Neuronal stem cell (in vitro differentiated cells): ENCODE data around the gene ETV5.
"Not testable (repeated sequence)": the region's sequence is repeated elsewhere in the genome, so short reads cannot be mapped to it uniquely, and the experiment has no call there.

Experiments used
- DNase-seq: peaks from one replicate; pipeline ENCODE4 v3.0.0-alpha.2; 2013; ENCODE audit warnings: low spot score
- H2AFZ ChIP-seq: one replicate; pipeline ENCODE4 v1.6.1; 2013; ENCODE audit warnings: mild to moderate bottlenecking, low read length, inconsistent platforms
- H2AK5ac ChIP-seq: 2 replicates; pipeline ENCODE4 v1.6.1; 2013; ENCODE audit warnings: low read depth, mild to moderate bottlenecking, inconsistent platforms, low read length, moderate library complexity, mixed read lengths
- H2BK120ac ChIP-seq: 2 replicates; pipeline ENCODE4 v1.6.1; 2013; ENCODE audit warnings: low read depth, mild to moderate bottlenecking, inconsistent platforms, low read length, moderate library complexity, mixed read lengths
- H2BK12ac ChIP-seq: one replicate; pipeline ENCODE4 v1.6.1; 2013; ENCODE audit warnings: low read length, inconsistent platforms
- H2BK15ac ChIP-seq: 2 replicates; pipeline ENCODE4 v1.6.1; 2013; ENCODE audit warnings: mild to moderate bottlenecking, low read length, inconsistent platforms, mixed read lengths
- H2BK5ac ChIP-seq: one replicate; pipeline ENCODE4 v1.6.1; 2013; ENCODE audit warnings: inconsistent platforms, mild to moderate bottlenecking, low read length, moderate library complexity
- H3K14ac ChIP-seq: one replicate; pipeline ENCODE4 v1.6.1; 2013; ENCODE audit warnings: low read length, inconsistent platforms
- H3K18ac ChIP-seq: 2 replicates; pipeline ENCODE4 v1.6.1; 2013; ENCODE audit warnings: low read length, inconsistent platforms
- H3K23ac ChIP-seq: 2 replicates; pipeline ENCODE4 v1.6.1; 2013; ENCODE audit warnings: low read depth, mild to moderate bottlenecking, mixed read lengths, low read length, inconsistent platforms; ENCODE audit not compliant: poor library complexity
- H3K27ac ChIP-seq: replicated peaks from 3 replicates; pipeline ENCODE4 v1.5.1; 2013; ENCODE audit warnings: low read length, inconsistent platforms
- H3K27me3 ChIP-seq, 3 experiments: 2 replicates each; pipeline ENCODE4 v1.6.1; 2013; ENCODE audit warnings: low read length in 3 of 3, mild to moderate bottlenecking in 2 of 3, inconsistent platforms in 1 of 3, low read depth in 1 of 3, mixed read lengths in 1 of 3, moderate library complexity in 1 of 3; ENCODE audit not compliant: control insufficient read depth in 3 of 3, insufficient read depth in 3 of 3
- H3K36me3 ChIP-seq, 2 donors: replicated peaks in 1 of 2; 2 replicates each; pipeline ENCODE4 v1.6.1; 2013; ENCODE audit warnings: low read length in 2 of 2; ENCODE audit not compliant: control insufficient read depth in 2 of 2, insufficient read depth in 2 of 2
- H3K4ac ChIP-seq: 2 replicates; pipeline ENCODE4 v1.6.1; 2013; ENCODE audit warnings: inconsistent platforms, mild to moderate bottlenecking, low read length, moderate library complexity
- H3K4me1 ChIP-seq, 2 donors: 1 replicate in 1 of 2; 2 replicates in 1 of 2; pipeline ENCODE4 v1.6.1; 2013; ENCODE audit warnings: low read length in 2 of 2, low read depth in 1 of 2; ENCODE audit not compliant: control insufficient read depth in 2 of 2, insufficient read depth in 1 of 2
- H3K4me2 ChIP-seq: one replicate; pipeline ENCODE4 v1.6.1; 2013; ENCODE audit warnings: mild to moderate bottlenecking, low read length, inconsistent platforms; ENCODE audit not compliant: insufficient read depth, poor library complexity, severe bottlenecking
- H3K4me3 ChIP-seq, 2 donors: 2 replicates each; pipeline ENCODE4 v1.5.1; 2013; ENCODE audit warnings: low read length in 2 of 2, mild to moderate bottlenecking in 2 of 2, inconsistent platforms in 1 of 2, moderate library complexity in 1 of 2
- H3K79me1 ChIP-seq: one replicate; pipeline ENCODE4 v1.6.1; 2013; ENCODE audit warnings: low read depth, mild to moderate bottlenecking, inconsistent platforms, low read length, moderate library complexity
- H3K9ac ChIP-seq: one replicate; pipeline ENCODE4 v1.6.1; 2013; ENCODE audit warnings: mild to moderate bottlenecking, low read depth, low read length, inconsistent platforms; ENCODE audit not compliant: poor library complexity
- H3K9me3 ChIP-seq, 2 donors: replicated peaks in 1 of 2; 2 replicates each; pipeline versions ENCODE3 to v1.6.1; 2013; ENCODE audit warnings: low read length in 2 of 2, mild to moderate bottlenecking in 2 of 2, inconsistent platforms in 1 of 2, low read depth in 1 of 2, mixed read lengths in 1 of 2, moderate library complexity in 1 of 2; ENCODE audit not compliant: control insufficient read depth in 2 of 2, insufficient read depth in 1 of 2
- H4K8ac ChIP-seq: one replicate; pipeline ENCODE4 v1.6.1; 2013; ENCODE audit warnings: low read depth, mild to moderate bottlenecking, inconsistent platforms, low read length, moderate library complexity
- H4K91ac ChIP-seq: one replicate; pipeline ENCODE4 v1.6.1; 2013; ENCODE audit warnings: low read length, low read depth, mild to moderate bottlenecking, inconsistent platforms; ENCODE audit not compliant: poor library complexity
- WGBS, 2 donors: extraction: QIAGEN DNeasy Blood & Tissue Kit; methylation state at CpG; one replicate each; pipeline ENCODE4 v1.1.7; 2013; ENCODE audit warnings: missing lambda C conversion rate in 2 of 2, mixed read lengths in 1 of 2; ENCODE audit not compliant: insufficient read length in 2 of 2, insufficient replicate concordance in 1 of 2; ENCODE audit errors: extremely low coverage in 2 of 2; 5-methylcytosine and 5-hydroxymethylcytosine counted together

Gene ETV5

DNA sequence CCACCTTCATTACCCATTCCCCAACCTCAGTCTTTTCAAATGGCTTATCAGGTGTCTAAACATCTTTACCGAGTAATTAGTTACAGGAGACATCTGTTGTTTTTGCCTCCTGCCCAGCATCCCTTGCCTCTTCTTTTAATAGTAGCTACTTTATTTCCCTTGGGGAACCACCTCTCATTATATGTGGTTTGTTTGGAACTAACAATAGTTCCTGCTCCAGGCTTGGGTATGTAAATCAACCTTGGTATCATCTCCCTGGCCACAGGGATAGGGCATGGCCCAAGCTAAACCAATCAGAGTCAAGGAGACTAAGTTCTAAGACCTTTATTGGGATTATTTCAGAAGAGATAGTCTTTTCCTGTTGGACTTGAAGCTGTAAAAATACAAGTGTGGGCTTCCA is 76.6 kb downstream of the ETV5 start:
- H3K27ac ChIP-seq = no peak overlapping the region

DNA sequence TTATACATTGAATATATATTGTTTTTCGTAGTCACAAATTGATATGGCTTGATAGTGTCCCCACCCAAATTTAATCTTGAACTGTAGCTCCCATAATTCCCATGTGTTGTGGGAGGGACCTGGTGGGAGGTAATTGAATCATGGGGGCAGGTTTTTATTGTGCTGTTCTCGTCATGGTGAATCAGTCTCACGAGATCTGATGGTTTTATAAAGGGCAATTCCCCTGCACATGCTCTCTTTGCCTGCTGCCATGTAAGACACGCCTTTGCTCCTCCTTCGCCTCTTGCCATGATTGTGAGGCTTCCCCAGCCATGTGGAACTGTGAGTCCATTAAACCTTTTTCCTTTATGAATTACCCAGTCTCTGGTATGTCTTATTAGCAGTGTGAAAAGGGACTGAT is 82.9 kb downstream of the ETV5 start:
- H3K27me3 ChIP-seq = peaks cover 0 to 29% (median 0%) of the 10 kb centered on the region in 3 experiments
- not testable (repeated sequence) for H4K91ac ChIP-seq, H3K9ac ChIP-seq, H3K4me1 ChIP-seq, H2BK12ac ChIP-seq, H2BK15ac ChIP-seq, H4K8ac ChIP-seq, H3K23ac ChIP-seq, H2AK5ac ChIP-seq, H3K4me3 ChIP-seq, H3K4me2 ChIP-seq, H3K14ac ChIP-seq, H3K79me1 ChIP-seq, H3K9me3 ChIP-seq, H3K18ac ChIP-seq, H2BK5ac ChIP-seq, H3K36me3 ChIP-seq, H2AFZ ChIP-seq, H2BK120ac ChIP-seq, DNase-seq, H3K27ac ChIP-seq, H3K4ac ChIP-seq
- WGBS, 2 donors = no CpG with 5 or more reads among the region's 5 CpGs

More for the DNA sequence above, 76.6 kb downstream of the ETV5 start:
- WGBS, 2 donors = no CpG with 5 or more reads among the region's 1 CpG
- no peak overlapping the region for H3K9ac ChIP-seq
- no peak overlapping the region for H3K23ac ChIP-seq
- DNase-seq = no peak
- no peak overlapping the region for H2AK5ac ChIP-seq
- H3K18ac ChIP-seq = no peak overlapping the region
- H3K4me2 ChIP-seq = no peak overlapping the region
- H2AFZ ChIP-seq = no peak overlapping the region
- peaks cover 0 to 4% of the 10 kb centered on the region in 2 donors for H3K9me3 ChIP-seq
- H2BK5ac ChIP-seq = no peak overlapping the region
- H4K8ac ChIP-seq = no peak overlapping the region
- no peaks in the 10 kb centered on the region for H3K36me3 ChIP-seq
- H3K27me3 ChIP-seq = peaks cover 0 to 8% (median 0%) of the 10 kb centered on the region in 3 experiments
- H4K91ac ChIP-seq = no peak overlapping the region
- no peak overlapping the region for H2BK12ac ChIP-seq
- H3K4me1 ChIP-seq = no peaks in the 10 kb centered on the region
- H3K79me1 ChIP-seq = no peaks in the 10 kb centered on the region
- H3K4me3 ChIP-seq = no peak overlapping the region
- no peak overlapping the region for H3K14ac ChIP-seq
- no peak overlapping the region for H2BK15ac ChIP-seq
- H2BK120ac ChIP-seq = no peak overlapping the region
- no peak overlapping the region for H3K4ac ChIP-seq

DNA sequence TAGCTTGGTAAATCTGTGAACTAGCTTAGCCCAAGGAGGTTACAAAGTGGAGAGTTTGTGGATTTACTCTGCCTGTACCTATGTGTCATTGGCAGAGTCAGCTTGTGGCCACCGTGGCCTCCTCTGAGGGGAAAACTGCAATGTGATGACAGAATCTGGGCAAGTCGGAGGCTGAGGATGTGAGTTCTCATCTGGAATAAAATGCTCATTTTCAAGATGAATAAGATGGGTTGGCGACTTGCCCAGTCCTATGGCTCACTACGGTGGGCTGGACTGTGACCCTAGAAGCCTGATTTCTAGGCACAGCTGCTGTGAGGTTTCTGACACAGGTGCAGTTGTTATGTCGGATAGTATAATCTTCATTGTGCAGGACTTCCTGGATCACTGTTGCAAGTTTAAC is 83.7 kb downstream of the ETV5 start:
- Histone ChIP-seq H3K4me2 (no peak overlapping the region), H2BK12ac (no peak overlapping the region), H2BK15ac (no peak overlapping the region), H3K9ac (no peak overlapping the region), H3K4ac (no peak overlapping the region), H3K4me1 (no peaks in the 10 kb centered on the region), H3K9me3 (no peaks in the 10 kb centered on the region), H2BK5ac (no peak overlapping the region), H4K91ac (no peak overlapping the region), H2BK120ac (no peak overlapping the region), H3K4me3 (no peak overlapping the region), H3K23ac (no peak overlapping the region), H3K27me3 (peaks cover 0 to 28% (median 0%) of the 10 kb centered on the region in 3 experiments), H3K79me1 (no peaks in the 10 kb centered on the region), H2AK5ac (no peak overlapping the region), H3K36me3 (no peaks in the 10 kb centered on the region), H3K18ac (no peak overlapping the region), H4K8ac (no peak overlapping the region), H3K14ac (no peak overlapping the region), H3K27ac (no peak overlapping the region), H2AFZ (no peak overlapping the region)
- no peak for DNase-seq
- no CpG with 5 or more reads among the region's 5 CpGs for WGBS, 2 donors

DNA sequence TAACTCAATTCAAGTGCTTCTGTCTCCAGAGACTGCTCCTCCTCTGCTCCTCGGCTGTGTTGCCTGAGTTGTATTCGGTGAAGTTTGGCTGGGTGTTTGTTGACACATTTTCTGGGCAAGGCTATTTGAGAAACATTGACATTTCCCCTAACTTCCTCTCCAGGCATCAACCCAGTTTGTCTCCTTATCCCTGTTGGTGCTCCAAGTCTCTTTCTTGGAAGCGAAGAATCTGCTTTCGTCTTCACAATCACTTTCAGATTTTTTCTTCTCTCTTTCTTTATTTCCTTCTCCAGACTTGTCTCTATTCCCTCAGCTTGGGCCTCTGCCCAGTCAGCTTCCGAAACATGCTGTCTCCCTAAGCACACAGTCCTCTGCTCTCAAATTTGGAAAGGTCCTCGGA is 84.7 kb downstream of the ETV5 start:
- Histone ChIP-seq H3K79me1 (no peaks in the 10 kb centered on the region), H3K4me3 (no peak overlapping the region), H4K8ac (no peak overlapping the region), H3K9me3 (no peaks in the 10 kb centered on the region), H2BK12ac (no peak overlapping the region), H2BK15ac (no peak overlapping the region), H2AFZ (no peak overlapping the region), H2BK5ac (no peak overlapping the region), H3K23ac (no peak overlapping the region), H2BK120ac (no peak overlapping the region), H4K91ac (no peak overlapping the region), H3K27me3 (peaks cover 0 to 27% (median 0%) of the 10 kb centered on the region in 3 experiments), H3K27ac (no peak overlapping the region), H3K9ac (no peak overlapping the region), H3K36me3 (no peaks in the 10 kb centered on the region), H3K4me2 (no peak overlapping the region), H3K14ac (no peak overlapping the region), H3K4me1 (no peaks in the 10 kb centered on the region), H3K18ac (no peak overlapping the region), H2AK5ac (no peak overlapping the region), H3K4ac (no peak overlapping the region)
- WGBS, 2 donors = no CpG with 5 or more reads among the region's 6 CpGs
- no peak for DNase-seq
